ENCODE data around the gene CRISP1. TPM values are rescaled to one million over a fixed set of nuclear protein-coding genes. Genes with fewer than 3 reads are reported as not detected.

The CRISP1 gene
- not detected for total RNA-seq

- Histone ChIP-seq H3K4me3 (no peak within 1 kb of the TSS), H3K27me3 (no peaks in the 10 kb centered on the region), H3K27ac (no peak within 1 kb of the TSS), H3K4me1 (no peaks in the 10 kb centered on the region), H3K36me3 (no peaks in the 10 kb centered on the region), H3K9me3 (no peaks in the 10 kb centered on the region)
- in situ Hi-C loops (cut with MboI; ENCODE audit: low sequenced_read_pairs in 4 of 4): no loop called here
- DNase-seq (no peak), ATAC-seq (no peak)
- TF ChIP-seq CTCF (IDR thresholded peaks at IDR 0.05 in 4 of 5, conservative IDR thresholded peaks at IDR 0.05 in 1 of 5): no peak
- TF ChIP-seq POLR2A (IDR thresholded peaks at IDR 0.05): no peak
- intact Hi-C loops (cut with DNase I; ENCODE audit: low total_unique reads): no loop called here
Observed at GRCh38 chr6:49866485-49866943, at the start of gene CRISP1. CRISP1 (minus strand) TSS chr6:49866535; CDS start chr6:49857400, 9,135 bp downstream.

- peaks cover 0 to 11% of the 10 kb centered on the region in 2 donors for H3K4me1 ChIP-seq
- peak; percentile 13 to 52 for DNase-seq
- H3K9me3 ChIP-seq: no peaks in the 10 kb centered on the region
- H3K27ac ChIP-seq: no peak overlapping the region
- no peak overlapping the region for H3K4me3 ChIP-seq
- intact Hi-C loops (cut with DNase I; ENCODE audit: low total_unique reads) (no loop called here), in situ Hi-C loops (cut with MboI; ENCODE audit: low sequenced_read_pairs in 4 of 4) (no loop called here)
- TF ChIP-seq POLR2A (IDR thresholded peaks at IDR 0.05) (no peak), CTCF (IDR thresholded peaks at IDR 0.05 in 4 of 5, conservative IDR thresholded peaks at IDR 0.05 in 1 of 5) (no peak)
- peak; percentile 74 to 91 for ATAC-seq
- H3K36me3 ChIP-seq: no peaks in the 10 kb centered on the region
- no peaks in the 10 kb centered on the region for H3K27me3 ChIP-seq
Observed at GRCh38 chr6:49915035-49915434, 48.7 kb upstream of the CRISP1 start.

- Histone ChIP-seq H3K4me1 (peaks cover 0 to 17% of the 10 kb centered on the region in 2 donors), H3K27ac (no peak overlapping the region), H3K9me3 (no peaks in the 10 kb centered on the region), H3K27me3 (no peaks in the 10 kb centered on the region), H3K4me3 (no peak overlapping the region), H3K36me3 (no peaks in the 10 kb centered on the region)
- DNase-seq (no peak), ATAC-seq (peak in 1 of 2 donors; percentile 76)
- intact Hi-C loops (cut with DNase I; ENCODE audit: low total_unique reads) (no loop called here), in situ Hi-C loops (cut with MboI; ENCODE audit: low sequenced_read_pairs in 4 of 4) (no loop called here)
- no peak for TF ChIP-seq POLR2A (IDR thresholded peaks at IDR 0.05)
- no peak for TF ChIP-seq CTCF (IDR thresholded peaks at IDR 0.05 in 4 of 5, conservative IDR thresholded peaks at IDR 0.05 in 1 of 5)
Observed at GRCh38 chr6:49913636-49914375, 47.5 kb upstream of the CRISP1 start.

- in situ Hi-C loops (cut with MboI; ENCODE audit: low sequenced_read_pairs in 4 of 4): no loop called here
- Histone ChIP-seq H3K36me3 (no peaks in the 10 kb centered on the region), H3K4me3 (no peak overlapping the region), H3K9me3 (no peaks in the 10 kb centered on the region), H3K4me1 (peaks cover 0 to 18% of the 10 kb centered on the region in 2 donors), H3K27ac (no peak overlapping the region), H3K27me3 (no peaks in the 10 kb centered on the region)
- ATAC-seq (no peak), DNase-seq (no peak)
- TF ChIP-seq POLR2A (IDR thresholded peaks at IDR 0.05) (no peak), CTCF (IDR thresholded peaks at IDR 0.05 in 4 of 5, conservative IDR thresholded peaks at IDR 0.05 in 1 of 5) (no peak)
- intact Hi-C loops (cut with DNase I; ENCODE audit: low total_unique reads): no loop called here
Observed at GRCh38 chr6:49912196-49912595, 45.9 kb upstream of the CRISP1 start.

All from gastrocnemius medialis (tissue), 4 donors.